C1 segment of cervical spinal cord (tissue), 14 donors: ENCODE measurements around the gene RAP1GAP2.
"Not testable (repeated sequence)": the region's sequence is repeated elsewhere in the genome, so short reads cannot be mapped to it uniquely, and the experiment has no call there.

ENCODE experiments used
- DNase-seq, 14 donors: peaks; one replicate each; lab custom pipeline; 2025; lab: John Stamatoyannopoulos, UW

Gene RAP1GAP2

DNA sequence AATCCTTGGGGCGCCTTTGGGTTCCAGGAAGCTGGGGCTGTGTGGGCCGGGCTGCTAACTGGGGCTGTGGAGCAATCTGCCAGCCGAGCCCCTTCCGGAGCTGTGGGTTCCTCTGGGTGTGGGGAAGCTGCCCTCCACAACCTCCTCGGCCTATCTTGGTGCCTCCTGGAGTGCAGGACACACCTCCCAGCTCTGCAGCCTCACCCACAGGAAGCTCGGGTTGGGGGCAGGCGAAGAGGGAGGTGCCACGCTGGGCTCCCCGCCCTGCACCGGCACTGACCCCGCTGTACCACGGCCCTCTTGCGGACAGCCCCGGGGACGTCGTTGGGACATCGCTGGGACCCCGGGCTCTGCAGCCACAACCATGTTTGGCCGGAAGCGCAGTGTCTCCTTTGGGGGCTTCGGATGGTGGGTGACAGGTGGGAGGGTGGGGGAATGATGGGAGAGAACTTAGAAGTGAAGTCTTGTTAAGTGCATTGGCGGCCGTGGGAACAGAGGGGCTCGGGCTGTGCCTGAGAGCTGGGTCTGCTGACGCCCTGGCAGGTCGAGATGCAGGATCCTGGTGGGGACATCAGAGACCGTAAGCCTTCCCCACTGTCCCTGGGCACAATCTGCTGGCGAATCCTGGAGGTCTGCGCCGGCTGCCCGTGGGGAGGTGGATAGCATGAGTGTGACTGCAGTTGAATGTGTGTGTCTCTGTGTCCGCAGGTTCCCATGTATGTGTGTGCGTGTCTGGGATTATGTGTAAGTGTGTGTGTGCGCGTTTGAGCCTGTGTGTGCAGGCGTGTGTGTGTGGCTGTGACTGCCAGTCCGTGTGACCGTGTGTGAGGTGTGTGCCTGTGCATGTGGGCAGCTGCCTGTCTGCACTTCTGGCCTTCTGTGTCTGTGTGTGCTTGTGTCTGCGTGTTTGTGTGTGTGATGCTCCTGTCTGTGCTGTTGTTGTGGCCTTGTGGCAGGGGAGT, at the start of gene RAP1GAP2:
TSS of gene RAP1GAP2 (plus strand) at position 275 of the 962 bp plus-strand sequence. CDS start at position 365, 90 bp downstream.
- DNase-seq: peak in 8 of 14 donors; percentile 2 to 63 (median 37)

- peak in 2 of 14 donors; percentile 7 to 77 for DNase-seq
Measured at GRCh38 chr17:2749058-2749783, 47.0 kb upstream of the RAP1GAP2 start, which contains the start of gene CCDC92B. CCDC92B (minus strand) TSS chr17:2749652; CDS start chr17:2735145, 14,507 bp downstream.

GRCh38 chr17:2749784-2750181, 46.5 kb upstream of the RAP1GAP2 start:
- peak in 11 of 14 donors; percentile 2 to 77 (median 26) for DNase-seq

GRCh38 chr17:2750721-2751120, 45.5 kb upstream of the RAP1GAP2 start:
- DNase-seq: no peak

- no peak for DNase-seq
Measured at GRCh38 chr17:2751491-2751890, 44.7 kb upstream of the RAP1GAP2 start.

DNA sequence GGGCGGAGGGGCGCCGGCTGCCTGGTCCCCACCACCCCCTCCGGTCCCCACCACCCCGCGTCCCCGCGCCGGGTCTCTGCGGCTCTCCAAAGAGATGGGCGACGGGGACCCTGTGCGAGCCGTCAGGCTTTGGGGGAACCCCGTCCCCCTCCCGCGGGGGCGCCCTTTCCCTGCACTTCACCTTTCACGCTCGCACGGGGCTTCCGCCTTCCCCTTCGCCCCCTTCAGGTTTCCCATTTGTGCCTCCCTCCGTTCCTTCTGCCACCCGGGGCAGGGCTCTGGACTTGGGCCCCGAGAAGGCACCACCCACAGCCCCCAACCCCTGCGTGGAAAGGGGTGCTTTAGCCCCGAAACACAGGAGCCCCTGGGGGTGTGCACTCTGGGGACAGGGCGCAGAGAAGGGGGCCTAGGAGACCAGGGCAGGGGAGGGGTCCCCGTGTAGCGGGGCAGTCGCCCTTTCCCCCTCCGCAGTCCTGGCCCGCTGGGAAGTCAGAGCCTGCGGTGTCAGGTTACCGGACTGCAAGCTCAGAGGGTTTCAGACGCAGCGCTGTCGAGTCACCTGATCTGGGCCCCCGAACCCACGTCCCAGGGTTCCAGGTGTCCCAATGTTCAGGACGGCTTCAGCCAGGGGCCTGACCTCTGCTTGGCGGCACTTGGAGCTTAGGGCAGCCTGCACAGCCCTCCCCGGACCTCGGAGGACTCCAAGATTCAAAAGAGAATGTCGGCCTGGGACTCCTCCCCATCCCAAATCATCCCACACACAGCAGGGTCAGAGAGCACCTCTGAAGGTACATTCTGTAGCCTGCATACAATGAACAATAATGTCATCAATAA, 40.1 kb upstream of the RAP1GAP2 start:
- no peak for DNase-seq

GRCh38 chr17:2758870-2759269, 37.4 kb upstream of the RAP1GAP2 start:
- no peak for DNase-seq

GRCh38 chr17:2770129-2770528, 26.1 kb upstream of the RAP1GAP2 start:
- no peak for DNase-seq

- DNase-seq: no peak
Measured at GRCh38 chr17:2775206-2775605, 21.0 kb upstream of the RAP1GAP2 start.

GRCh38 chr17:2776589-2777241, 19.5 kb upstream of the RAP1GAP2 start:
- peak in 1 of 14 donors; percentile 60 for DNase-seq

DNA sequence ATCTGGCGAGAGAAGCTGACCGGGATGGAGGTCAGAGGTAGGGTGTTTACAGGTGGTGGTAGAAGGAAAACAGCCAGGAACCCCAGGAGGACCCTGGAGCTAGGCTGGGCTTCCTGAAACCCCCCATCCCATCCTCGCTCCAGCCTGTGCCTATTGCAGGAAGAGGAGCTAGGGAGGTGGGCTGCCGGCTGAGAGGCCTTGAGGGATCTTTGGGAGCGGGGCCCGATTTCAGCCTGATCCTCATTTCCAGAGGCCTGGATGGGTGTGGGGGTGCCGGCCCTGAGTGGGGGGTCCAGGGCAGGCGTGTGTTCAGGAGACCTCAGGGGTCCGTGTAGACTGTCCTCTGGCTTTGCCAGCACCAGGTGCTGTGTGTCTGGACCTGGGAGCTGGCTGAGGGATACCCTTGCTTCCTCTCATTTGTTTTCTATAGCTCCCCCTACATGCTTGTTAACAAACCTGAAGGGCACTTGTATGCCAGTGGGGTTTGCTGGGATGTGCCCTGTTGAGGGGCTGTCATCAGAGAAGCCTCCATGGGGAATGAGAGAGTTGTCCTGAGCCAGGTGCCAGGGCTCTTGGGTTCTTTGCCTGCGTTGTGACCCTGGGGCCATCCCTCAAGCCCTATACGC, 18.9 kb upstream of the RAP1GAP2 start:
- DNase-seq: peak in 1 of 14 donors; percentile 77

DNA sequence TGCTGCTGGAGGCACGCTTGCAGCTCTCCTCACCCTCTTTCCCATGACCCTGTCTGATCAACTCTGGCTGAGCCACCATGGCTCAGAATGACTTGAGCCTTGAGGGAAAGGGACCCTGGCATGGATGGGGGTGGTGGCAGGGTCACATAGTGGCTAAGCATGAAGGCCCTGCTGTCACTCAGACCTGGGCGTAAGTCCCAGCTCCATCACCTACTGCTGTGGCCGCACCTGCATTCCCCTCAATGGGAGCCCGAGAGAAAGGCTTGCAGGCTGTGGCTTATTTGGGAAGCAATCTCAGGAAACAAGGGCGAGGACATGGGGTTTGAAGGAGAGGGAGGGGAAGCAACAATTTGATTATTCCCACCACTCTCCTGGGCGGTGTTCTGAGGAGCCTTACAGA, 17.7 kb upstream of the RAP1GAP2 start:
- peak in 1 of 14 donors; percentile 87 for DNase-seq

DNA sequence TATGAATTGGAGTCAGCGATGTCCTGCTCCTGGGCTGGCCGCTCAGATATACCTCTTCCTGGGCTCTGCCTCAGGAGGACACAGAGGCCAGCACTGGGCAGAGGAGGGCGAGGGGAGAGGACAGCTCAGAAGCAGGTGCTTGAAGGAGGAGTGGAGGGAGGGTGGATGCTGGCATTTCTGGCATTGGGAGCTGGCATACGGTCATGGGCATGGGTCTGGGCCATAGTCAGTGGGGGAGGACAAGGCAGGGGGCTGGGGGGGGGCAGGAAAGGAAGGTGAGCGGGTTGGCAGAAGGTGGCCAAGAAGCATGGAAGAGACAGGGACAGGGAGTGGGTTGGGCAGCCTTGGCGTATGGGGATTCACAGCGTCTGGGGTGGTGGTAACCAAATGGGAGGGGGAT, 16.7 kb upstream of the RAP1GAP2 start:
- DNase-seq: peak in 1 of 14 donors; percentile 72

- peak in 1 of 14 donors; percentile 48 for DNase-seq
Measured at GRCh38 chr17:2780256-2780655, 16.0 kb upstream of the RAP1GAP2 start.

DNA sequence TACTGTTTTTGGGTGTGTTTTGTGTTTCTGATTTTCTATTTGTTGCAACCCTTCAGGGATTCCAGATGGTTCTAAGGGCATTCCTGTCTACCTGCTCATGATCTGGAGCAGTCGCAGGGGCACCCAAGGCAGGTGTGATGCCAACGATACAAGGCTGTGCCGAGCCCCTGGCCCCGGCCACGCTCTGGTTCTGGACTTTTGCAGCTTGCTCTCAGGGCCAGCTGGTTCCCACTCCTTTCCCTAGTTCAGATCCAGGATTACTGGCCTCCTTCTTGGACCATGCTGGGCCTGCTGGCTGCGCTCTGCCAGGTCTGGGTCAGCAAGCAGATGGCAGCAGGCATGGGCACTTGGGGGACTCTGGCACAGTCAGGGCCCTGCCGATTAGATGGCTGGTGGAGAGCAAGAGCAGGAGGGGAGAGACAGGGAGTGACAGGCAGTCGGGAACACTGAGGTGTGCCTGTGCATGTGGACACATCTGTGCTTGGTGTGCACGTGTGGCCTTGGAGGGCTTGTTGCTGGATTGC, 15.2 kb upstream of the RAP1GAP2 start:
- DNase-seq: peak in 1 of 14 donors; percentile 98

GRCh38 chr17:2781598-2781997, 14.6 kb upstream of the RAP1GAP2 start:
- not testable (repeated sequence) for DNase-seq

DNA sequence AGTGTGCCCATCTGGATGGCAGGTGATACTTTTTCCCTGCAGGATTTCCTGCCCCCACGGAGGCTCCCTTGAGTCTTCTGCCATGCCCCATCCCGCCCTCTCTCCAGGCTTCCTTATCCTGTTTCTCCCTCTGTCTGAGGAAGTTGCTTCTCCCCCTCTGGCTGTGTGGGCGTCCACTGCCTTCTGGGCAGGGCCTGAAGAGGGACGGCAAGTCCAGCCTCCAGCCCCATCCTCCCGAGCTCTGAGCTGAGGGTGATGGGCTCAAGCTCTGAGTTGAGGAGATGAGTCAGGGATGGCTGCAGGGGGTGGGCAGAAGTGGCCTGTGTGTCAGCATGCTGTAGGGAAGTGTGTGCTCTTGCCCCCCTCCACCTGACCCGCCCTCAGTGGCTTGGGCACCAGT, 14.2 kb upstream of the RAP1GAP2 start:
- no peak for DNase-seq

GRCh38 chr17:2783310-2784030, 12.8 kb upstream of the RAP1GAP2 start:
- DNase-seq: peak in 1 of 14 donors; percentile 59

DNA sequence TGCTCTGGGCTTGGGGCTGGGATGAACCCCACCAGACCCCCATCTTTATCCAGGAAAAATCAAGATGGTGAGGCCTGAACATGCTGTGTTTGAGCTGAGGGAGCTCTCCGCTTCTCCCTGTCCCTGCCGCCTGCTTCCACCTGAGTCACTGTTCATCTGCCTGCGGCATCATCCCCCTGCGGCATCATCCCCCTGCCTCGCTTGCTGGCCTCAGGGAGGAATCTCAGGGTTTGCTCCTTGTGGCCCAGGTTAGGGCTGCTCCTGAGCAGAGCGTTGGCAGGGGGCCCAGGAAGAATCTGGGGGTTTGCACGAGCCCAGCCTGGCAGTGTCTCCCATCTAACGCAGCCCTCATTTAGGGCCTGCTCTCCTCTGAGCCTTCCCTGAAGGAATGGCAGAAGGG, 11.4 kb upstream of the RAP1GAP2 start:
- no peak for DNase-seq
